ENCODE results near the gene SULT1C4.

DNA sequence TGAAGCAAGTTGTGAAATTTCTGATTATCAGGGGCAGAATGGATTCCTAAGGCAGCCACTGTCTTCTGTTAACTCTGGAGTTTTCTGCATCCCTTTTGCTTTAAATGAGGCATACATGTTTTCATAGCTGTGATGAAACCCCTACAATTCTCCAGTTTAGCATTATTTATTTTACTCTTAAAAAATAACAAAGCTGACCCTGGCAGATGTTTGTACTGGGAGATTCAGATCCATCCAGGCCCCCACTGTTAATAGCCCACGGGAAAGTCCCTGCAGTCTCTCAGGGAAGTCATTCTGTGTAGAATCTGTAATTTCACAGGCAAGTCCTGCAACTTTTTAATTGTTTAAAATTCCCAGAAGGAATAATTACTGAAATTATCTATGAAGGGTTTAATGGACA is 353 bp upstream of the SULT1C4 start:
- no peak for TF ChIP-seq CTCF (IDR thresholded peaks at IDR 0.05)
- no peak for TF ChIP-seq EZH2 (IDR thresholded peaks at IDR 0.05)
- no peak for TF ChIP-seq EZH2phosphoT487 (IDR thresholded peaks at IDR 0.05)
